AG09319 (cell line): ENCODE results near the gene COL9A2.

Experiments used
- DNase-seq: peaks from one replicate; pipeline ENCODE4 v3.0.0-alpha.2; 2010; ENCODE audit warnings: low read depth; ENCODE audit errors: extremely low read depth
- CTCF ChIP-seq: IDR thresholded peaks from 2 replicates; pipeline ENCODE4 v1.5.1; 2011; ENCODE audit warnings: low read depth, mild to moderate bottlenecking, inconsistent platforms, low read length, moderate library complexity

COL9A2 gene

GRCh38 chr1:40317394-40318074 lies 448 bp upstream of the COL9A2 start:
- no peak for DNase-seq
- no peak for TF ChIP-seq CTCF

GRCh38 chr1:40315795-40316594 lies 1.1 kb downstream of the COL9A2 start:
- TF ChIP-seq CTCF, result no peak
- no peak for DNase-seq

DNA sequence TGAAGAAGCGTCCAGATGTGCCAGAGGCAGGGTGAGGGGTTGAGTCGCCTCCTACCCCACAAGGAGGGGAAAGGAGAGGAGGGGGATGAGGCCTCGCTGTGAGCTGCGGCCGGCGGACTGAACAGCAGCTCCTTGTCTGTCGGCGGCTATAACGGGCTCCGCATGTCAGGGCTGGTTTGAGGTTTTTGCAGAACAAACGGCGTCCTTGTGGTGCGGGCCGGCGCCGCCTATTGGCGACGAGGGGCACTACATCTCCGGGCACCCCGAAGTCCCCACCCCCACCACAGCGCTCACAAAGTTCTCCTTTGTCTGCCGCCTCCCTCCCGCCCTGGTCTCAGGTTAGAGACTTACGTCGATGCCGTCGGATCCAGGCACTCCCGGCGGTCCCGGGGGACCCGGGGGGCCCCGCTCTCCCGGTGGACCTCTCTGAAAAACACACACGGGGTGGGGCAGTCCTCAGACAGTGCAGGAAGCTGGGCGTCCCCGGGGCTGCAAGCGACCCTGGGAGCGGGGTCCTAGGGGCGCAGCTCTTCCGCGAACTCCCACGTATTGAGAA lies 1.8 kb downstream of the COL9A2 start:
- peak; percentile 59 for DNase-seq
- TF ChIP-seq CTCF, result peak; percentile 95

DNA sequence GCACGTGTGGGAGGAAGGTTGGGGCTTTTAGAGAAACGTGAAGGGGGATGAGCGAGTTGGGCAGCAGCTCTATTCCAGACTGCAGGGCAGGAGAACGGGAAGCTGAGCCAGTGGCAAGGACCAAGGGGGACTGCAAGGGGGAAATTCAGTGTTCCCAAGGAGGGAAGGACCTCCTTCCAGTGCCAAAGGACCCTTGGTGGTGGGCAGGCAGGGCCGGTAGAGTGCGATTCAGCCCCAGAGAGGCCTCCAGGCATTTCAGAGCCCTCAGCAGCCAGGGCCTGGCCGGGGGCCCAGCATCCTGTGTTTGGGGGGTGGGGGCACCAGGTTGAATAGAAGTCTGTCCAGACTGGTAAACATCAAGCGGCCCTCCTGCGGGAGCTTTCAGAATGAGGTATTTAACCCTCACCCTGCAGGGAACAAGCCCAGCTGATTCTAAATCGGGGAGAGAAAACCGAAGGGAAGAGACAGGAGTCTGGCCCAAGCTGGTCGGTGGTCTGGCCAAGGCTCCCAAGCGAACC lies 2.3 kb downstream of the COL9A2 start:
- TF ChIP-seq CTCF, result no peak
- no peak for DNase-seq

- DNase-seq, result no peak
- TF ChIP-seq CTCF, result no peak
Measured at GRCh38 chr1:40313958-40314720, 2.9 kb downstream of the COL9A2 start.

DNA sequence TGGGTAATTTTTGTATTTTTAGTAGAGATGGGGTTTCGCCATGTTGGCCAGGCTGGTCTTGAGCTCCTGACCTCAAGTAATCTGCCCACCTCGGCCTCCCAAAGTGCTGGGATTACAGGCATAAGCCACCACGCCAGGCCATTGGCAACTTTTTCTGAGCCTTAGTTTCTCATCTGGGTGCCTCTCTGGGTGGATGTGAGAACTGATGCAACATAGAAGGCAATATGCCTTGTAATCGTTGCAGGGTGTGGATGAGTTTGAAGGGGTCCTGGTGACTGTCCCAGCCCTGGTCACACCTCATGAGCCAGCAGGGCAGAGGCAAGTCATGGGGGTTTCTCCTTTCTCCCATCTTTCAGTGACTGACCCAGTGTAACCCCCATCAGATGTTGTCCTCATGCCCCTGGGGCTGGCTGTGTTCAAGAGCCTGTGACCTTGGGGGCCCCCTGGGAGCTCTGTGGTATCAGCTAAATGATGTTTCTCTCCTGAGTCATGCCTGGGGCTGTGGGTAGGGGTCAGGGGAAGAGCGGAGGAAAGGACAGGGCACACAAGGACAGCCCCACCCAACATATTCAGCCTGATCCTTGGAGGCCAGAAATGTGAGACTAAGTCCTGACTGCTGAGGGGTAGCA lies 3.6 kb downstream of the COL9A2 start:
- no peak for TF ChIP-seq CTCF
- DNase-seq, result no peak
